Breast epithelium (tissue), 4 donors: Measurements from ENCODE around the gene KRT2. TPM values are rescaled to one million over a fixed set of nuclear protein-coding genes. Genes with fewer than 3 reads are reported as not detected.

Experiments
- DNase-seq, 2 donors: peaks; one replicate each; pipeline ENCODE4 v3.0.0-alpha.2; 2019; ENCODE audit warnings: low spot score in 2 of 2
- H3K27ac ChIP-seq, 2 donors: fragments of 200-600 bp; sonication (generic) in 1 of 2; one replicate each; pipeline ENCODE4 v1.5.1; 2016 to 2019; ENCODE audit warnings: mild to moderate bottlenecking in 1 of 2
- H3K27me3 ChIP-seq, 2 donors: fragments of 200-600 bp; sonication (generic) in 1 of 2; one replicate each; pipeline versions ENCODE4 v1.5.1 to v1.6.0; 2017 to 2019; ENCODE audit warnings: control low read depth in 1 of 2, mild to moderate bottlenecking in 1 of 2
- H3K36me3 ChIP-seq: fragments of 200-600 bp; one replicate; pipeline ENCODE4 v1.5.1; 2019
- H3K4me1 ChIP-seq, 2 donors: fragments of 200-600 bp; sonication (generic); one replicate each; pipeline ENCODE4 v1.5.1; 2016 to 2019; ENCODE audit warnings: control low read depth in 1 of 2
- H3K4me3 ChIP-seq, 3 donors: fragments of 200-600 bp; sonication (generic); 1 replicate in 2 of 3; 2 replicates in 1 of 3; pipeline ENCODE4 v1.5.1; 2016 to 2019; ENCODE audit warnings: mild to moderate bottlenecking in 3 of 3, moderate library complexity in 2 of 3
- H3K9me3 ChIP-seq, 2 donors: fragments of 200-600 bp; sonication (generic) in 1 of 2; one replicate each; pipeline ENCODE4 v1.5.1; 2016 to 2019; ENCODE audit warnings: control low read depth in 1 of 2
- POLR2A ChIP-seq: fragments of 450-650 bp; IDR thresholded peaks from one replicate; pipeline ENCODE4 v1.6.1; 2016; ENCODE audit warnings: antibody characterized with exemption, mild to moderate bottlenecking, moderate library complexity
- POLR2AphosphoS5 ChIP-seq, 3 donors: sonication (generic); formaldehyde crosslinking; IDR thresholded peaks; one replicate each; pipeline ENCODE4 v1.6.1; 2017; ENCODE audit warnings: antibody characterized with exemption in 3 of 3
- intact Hi-C: fragments of 100-400 bp; cut with DNase I; formaldehyde crosslinking; loops from one replicate; pipeline ENCODE4 v1.15.1; 2023; ENCODE audit warnings: low total_unique reads
- total RNA-seq, 3 donors: library from RNA; depleted of rRNA; stranded (reverse); fragments of >200 nt; gene quantifications; one replicate each; pipeline ENCODE4 v1.1.0, GENCODE V29; 2016
- TF ChIP-seq, protein P1 (sequence below), 3 donors: fragments of 450-650 bp; IDR thresholded peaks; one replicate each; pipeline ENCODE4 v1.5.1; 2016 to 2017; ENCODE audit warnings: antibody characterized with exemption in 3 of 3, mild to moderate bottlenecking in 3 of 3, moderate library complexity in 3 of 3

KRT2 gene
- total RNA-seq, 3 donors from 2014 or later, result not detected

DNA sequence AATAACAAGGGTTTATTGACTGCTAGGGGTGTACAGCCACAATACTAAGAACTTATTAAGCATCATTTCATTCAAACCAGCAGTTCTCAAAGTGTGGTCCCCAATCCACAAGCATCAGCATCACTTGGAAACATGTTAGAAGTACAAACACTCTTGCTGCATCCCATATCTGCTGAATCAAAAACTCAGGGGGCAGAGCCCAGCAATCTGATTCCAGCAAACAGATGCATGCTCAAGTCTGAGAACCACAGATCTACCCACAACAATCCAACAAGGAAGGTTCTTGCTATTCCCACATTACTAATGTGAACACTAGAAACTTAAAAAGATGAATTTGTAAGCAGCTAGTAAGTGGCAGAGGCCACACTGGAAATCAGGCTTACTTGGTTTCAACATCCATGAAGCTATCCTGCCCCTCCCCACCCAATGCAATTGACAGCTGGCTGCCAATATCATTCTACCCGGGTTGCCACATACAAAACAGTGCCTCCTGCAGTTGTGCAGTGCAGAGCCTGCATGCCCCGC, 45.1 kb upstream of the KRT2 start:
- no peak for DNase-seq
- H3K4me3 ChIP-seq, result no peak overlapping the region
- H3K27ac ChIP-seq, result no peak overlapping the region
- intact Hi-C loops, result no loop called here
- no peaks in the 10 kb centered on the region for H3K4me1 ChIP-seq
- no peaks in the 10 kb centered on the region for H3K36me3 ChIP-seq
- TF ChIP-seq POLR2AphosphoS5 (IDR thresholded peaks at IDR 0.05) (no peak), POLR2A (no peak)
- TF ChIP-seq, protein P1, sequence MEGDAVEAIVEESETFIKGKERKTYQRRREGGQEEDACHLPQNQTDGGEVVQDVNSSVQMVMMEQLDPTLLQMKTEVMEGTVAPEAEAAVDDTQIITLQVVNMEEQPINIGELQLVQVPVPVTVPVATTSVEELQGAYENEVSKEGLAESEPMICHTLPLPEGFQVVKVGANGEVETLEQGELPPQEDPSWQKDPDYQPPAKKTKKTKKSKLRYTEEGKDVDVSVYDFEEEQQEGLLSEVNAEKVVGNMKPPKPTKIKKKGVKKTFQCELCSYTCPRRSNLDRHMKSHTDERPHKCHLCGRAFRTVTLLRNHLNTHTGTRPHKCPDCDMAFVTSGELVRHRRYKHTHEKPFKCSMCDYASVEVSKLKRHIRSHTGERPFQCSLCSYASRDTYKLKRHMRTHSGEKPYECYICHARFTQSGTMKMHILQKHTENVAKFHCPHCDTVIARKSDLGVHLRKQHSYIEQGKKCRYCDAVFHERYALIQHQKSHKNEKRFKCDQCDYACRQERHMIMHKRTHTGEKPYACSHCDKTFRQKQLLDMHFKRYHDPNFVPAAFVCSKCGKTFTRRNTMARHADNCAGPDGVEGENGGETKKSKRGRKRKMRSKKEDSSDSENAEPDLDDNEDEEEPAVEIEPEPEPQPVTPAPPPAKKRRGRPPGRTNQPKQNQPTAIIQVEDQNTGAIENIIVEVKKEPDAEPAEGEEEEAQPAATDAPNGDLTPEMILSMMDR (IDR thresholded peaks at IDR 0.05), result no peak
- H3K9me3 ChIP-seq, result no peaks in the 10 kb centered on the region
- peaks cover 0 to 7% of the 10 kb centered on the region in 2 donors for H3K27me3 ChIP-seq

DNA sequence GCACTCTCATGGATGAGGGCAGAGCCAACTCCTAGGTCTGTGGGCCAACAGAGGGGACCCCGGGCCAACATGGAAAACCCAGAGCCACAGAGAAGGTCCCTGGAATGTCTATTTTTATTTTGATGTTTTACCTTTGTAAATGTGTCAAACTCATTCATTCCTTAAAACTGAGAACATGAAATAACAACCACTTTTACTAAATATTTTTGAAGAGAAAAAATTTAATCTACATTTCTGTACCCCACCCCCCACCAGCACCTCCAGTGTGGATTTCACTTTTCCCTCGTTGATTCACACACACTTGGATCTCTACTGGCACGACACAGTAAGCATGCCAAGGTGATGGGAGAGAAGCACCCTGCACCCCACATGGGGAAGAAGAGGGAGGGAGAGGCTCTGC, 44.6 kb upstream of the KRT2 start:
- no peak for TF ChIP-seq POLR2A
- TF ChIP-seq POLR2AphosphoS5 (IDR thresholded peaks at IDR 0.05), result no peak
- TF ChIP-seq, protein P1 (IDR thresholded peaks at IDR 0.05), result no peak
- intact Hi-C loops, result no loop called here
- H3K4me1 ChIP-seq, result no peaks in the 10 kb centered on the region
- no peaks in the 10 kb centered on the region for H3K36me3 ChIP-seq
- no peak for DNase-seq
- H3K9me3 ChIP-seq, result no peaks in the 10 kb centered on the region
- H3K27ac ChIP-seq, result no peak overlapping the region
- H3K4me3 ChIP-seq, result no peak overlapping the region
- peaks cover 0 to 7% of the 10 kb centered on the region in 2 donors for H3K27me3 ChIP-seq

DNA sequence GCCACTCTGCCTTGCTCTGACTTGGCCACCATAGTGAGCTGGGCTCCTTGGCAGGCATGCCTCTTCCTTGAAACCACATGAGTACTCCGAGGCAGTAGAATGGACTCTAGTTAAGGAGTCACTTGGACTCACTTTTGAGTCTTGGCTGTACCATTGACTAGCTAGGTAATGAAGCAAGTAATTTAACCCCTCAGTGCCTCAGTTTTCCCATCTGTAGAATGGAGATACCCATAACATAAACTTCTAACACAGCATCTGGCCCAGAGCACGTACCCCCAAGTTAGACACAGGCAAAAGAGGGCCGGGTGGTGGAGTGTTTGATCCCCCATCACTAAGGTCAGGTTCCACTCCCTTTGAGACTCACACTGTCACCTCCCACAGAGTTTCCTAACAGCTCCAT, 43.0 kb upstream of the KRT2 start:
- Histone ChIP-seq H3K27me3 (peaks cover 0 to 12% of the 10 kb centered on the region in 2 donors), H3K4me1 (no peaks in the 10 kb centered on the region), H3K9me3 (no peaks in the 10 kb centered on the region), H3K27ac (no peak overlapping the region), H3K36me3 (no peaks in the 10 kb centered on the region), H3K4me3 (no peak overlapping the region)
- intact Hi-C loops, result no loop called here
- DNase-seq, result no peak
- TF ChIP-seq POLR2AphosphoS5 (IDR thresholded peaks at IDR 0.05) (no peak), POLR2A (no peak)
- TF ChIP-seq, protein P1 (IDR thresholded peaks at IDR 0.05), result no peak

DNA sequence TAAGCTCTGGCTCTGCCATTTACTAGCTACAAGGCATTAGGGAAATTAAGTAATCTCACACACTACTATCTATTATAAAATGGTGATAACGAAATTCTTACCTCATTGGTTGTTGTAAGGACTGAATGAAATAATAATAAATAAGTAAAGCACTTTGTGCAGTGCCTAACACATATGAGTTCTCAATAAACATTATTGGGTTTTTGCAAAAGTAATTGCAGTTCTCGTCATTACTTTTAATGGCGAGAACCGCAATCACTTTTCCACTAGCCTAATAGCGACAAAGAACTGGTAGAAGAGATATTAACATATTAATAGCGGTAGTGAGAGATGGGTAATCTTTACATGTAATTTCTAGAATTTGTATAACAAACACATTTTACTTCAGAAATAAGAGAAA, 42.1 kb upstream of the KRT2 start:
- Histone ChIP-seq H3K27ac (no peak overlapping the region), H3K27me3 (peaks cover 0 to 12% of the 10 kb centered on the region in 2 donors), H3K36me3 (no peaks in the 10 kb centered on the region), H3K4me1 (no peaks in the 10 kb centered on the region), H3K4me3 (no peak overlapping the region), H3K9me3 (no peaks in the 10 kb centered on the region)
- DNase-seq, result no peak
- TF ChIP-seq, protein P1 (IDR thresholded peaks at IDR 0.05), result no peak
- TF ChIP-seq POLR2A (no peak), POLR2AphosphoS5 (IDR thresholded peaks at IDR 0.05) (no peak)
- intact Hi-C loops, result no loop called here

DNA sequence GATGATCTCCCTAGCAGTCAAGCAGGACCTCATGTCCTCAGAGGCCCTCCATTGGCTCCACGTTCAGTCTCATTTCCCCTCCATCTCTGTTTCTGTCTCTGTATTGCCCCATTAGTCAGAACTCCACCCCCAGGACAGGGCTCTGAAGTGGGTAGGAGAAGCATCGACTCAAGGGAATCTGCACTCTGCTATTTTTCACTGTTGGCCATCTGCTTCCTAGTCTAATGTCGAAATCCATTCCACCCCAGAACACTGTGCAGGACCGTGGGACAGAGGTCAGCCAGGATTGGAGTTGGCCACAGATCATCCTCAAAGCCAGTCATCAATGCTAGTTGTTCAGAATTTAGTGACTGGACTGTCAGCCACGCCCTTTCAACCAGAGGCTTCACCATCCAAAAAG, 41.2 kb upstream of the KRT2 start:
- TF ChIP-seq, protein P1 (IDR thresholded peaks at IDR 0.05), result no peak
- Histone ChIP-seq H3K4me1 (no peaks in the 10 kb centered on the region), H3K27me3 (peaks cover 0 to 12% of the 10 kb centered on the region in 2 donors), H3K4me3 (no peak overlapping the region), H3K36me3 (no peaks in the 10 kb centered on the region), H3K27ac (no peak overlapping the region), H3K9me3 (no peaks in the 10 kb centered on the region)
- intact Hi-C loops, result no loop called here
- DNase-seq, result no peak
